GM21447 (cell line): ENCODE results near the gene SLC22A14.
"Not testable (repeated sequence)": the region's sequence is repeated elsewhere in the genome, so short reads cannot be mapped to it uniquely, and the experiment has no call there.

ENCODE experiments used
- ATAC-seq: cut with Tn5 transposase; IDR thresholded peaks from one replicate; pipeline ENCODE4 v1.9.1; 2021; ENCODE audit not compliant: unreplicated experiment

Gene SLC22A14

GRCh38 chr3:38313263-38313662, 31.2 kb downstream of the SLC22A14 start:
- ATAC-seq = no peak

- ATAC-seq = no peak
Measured at GRCh38 chr3:38313695-38314094, 31.6 kb downstream of the SLC22A14 start.

GRCh38 chr3:38314112-38314763, 32.1 kb downstream of the SLC22A14 start:
- no peak for ATAC-seq

- no peak for ATAC-seq
Measured at GRCh38 chr3:38314764-38315487, 32.8 kb downstream of the SLC22A14 start.

- no peak for ATAC-seq
Measured at GRCh38 chr3:38315488-38316230, 33.6 kb downstream of the SLC22A14 start.

- ATAC-seq = no peak
Measured at GRCh38 chr3:38316356-38317191, 34.5 kb downstream of the SLC22A14 start.

GRCh38 chr3:38317192-38317759, 35.2 kb downstream of the SLC22A14 start:
- ATAC-seq = no peak

GRCh38 chr3:38318766-38319671, 36.9 kb downstream of the SLC22A14 start:
- ATAC-seq = no peak

- not testable (repeated sequence) for ATAC-seq
Measured at GRCh38 chr3:38320638-38321037, 38.5 kb downstream of the SLC22A14 start.

- no peak for ATAC-seq
Measured at GRCh38 chr3:38323060-38323459, 41.0 kb downstream of the SLC22A14 start.

- no peak for ATAC-seq
Measured at GRCh38 chr3:38325256-38325655, 43.2 kb downstream of the SLC22A14 start.

- ATAC-seq = no peak
Measured at GRCh38 chr3:38327335-38328009, 45.4 kb downstream of the SLC22A14 start.

- ATAC-seq = no peak
Measured at GRCh38 chr3:38331257-38332022, 49.3 kb downstream of the SLC22A14 start.

GRCh38 chr3:38332201-38332600, 50.1 kb downstream of the SLC22A14 start:
- no peak for ATAC-seq

- no peak for ATAC-seq
Measured at GRCh38 chr3:38334142-38335055, 52.3 kb downstream of the SLC22A14 start.

GRCh38 chr3:38335263-38335662, 53.2 kb downstream of the SLC22A14 start:
- ATAC-seq = no peak

- no peak for ATAC-seq
Measured at GRCh38 chr3:38337703-38338102, 55.6 kb downstream of the SLC22A14 start.
